Measurements from ENCODE around the gene ZNF280D. TPM values are rescaled to one million over a fixed set of nuclear protein-coding genes. Genes with fewer than 3 reads are reported as not detected.

ZNF280D gene
- polyA plus RNA-seq, 2 of the 4 experiments (the other 2 are of a cell fraction): 13.4 to 21.8 TPM

- no peak overlapping the region for H3K27ac ChIP-seq
- no peaks in the 10 kb centered on the region for H3K4me1 ChIP-seq
- H3K9me3 ChIP-seq: no peaks in the 10 kb centered on the region
- H3K4me2 ChIP-seq: no peak overlapping the region
- CTCF ChIA-PET: interaction anchor here (0.5 kb wide), 1 partner anchor 12 kb away, joined by 3 read pairs; no protein-coding TSS in a partner anchor
- no peak overlapping the region for H3K4me3 ChIP-seq
- POLR2A ChIA-PET: no interaction called here
- DNase-seq (ENCODE audit: low read depth in 1 of 2, low spot score in 1 of 2): no peak
- no peak for FAIRE-seq
- no peak for TF ChIP-seq JUN (IDR thresholded peaks at IDR 0.05)
- no peak for TF ChIP-seq HMGXB4 (CRISPR knock-in tag; IDR thresholded peaks at IDR 0.05; ENCODE audit: borderline replicate concordance)
- no peak for TF ChIP-seq MYC (IDR thresholded peaks at IDR 0.05; ENCODE audit: borderline replicate concordance, low read length)
- no peak for TF ChIP-seq CBX8 (IDR thresholded peaks at IDR 0.05)
- TF ChIP-seq CBX2 (IDR thresholded peaks at IDR 0.05; ENCODE audit: borderline replicate concordance, low read depth): no peak
- no peak for ATAC-seq
These were observed 26.9 kb upstream of the ZNF280D start for GRCh38 chr15:56760186-56760585.

GRCh38 chr15:56759450-56759845, 26.1 kb upstream of the ZNF280D start:
- no peak overlapping the region for H3K4me2 ChIP-seq
- no peak overlapping the region for H3K4me3 ChIP-seq
- FAIRE-seq (no peak), ATAC-seq (no peak), DNase-seq (ENCODE audit: low read depth in 1 of 2, low spot score in 1 of 2) (no peak)
- POLR2A ChIA-PET: interaction anchor here (0.7 to 1.7 kb wide), 3 partner anchors 90 to 159 kb away, joined by 3 to 7 read pairs (median 3); partner anchors contain the start of gene TCF12
- CTCF ChIA-PET: interaction anchor here (0.5 to 1.3 kb wide), 3 partner anchors 10 to 19 kb away, joined by 3 read pairs; no protein-coding TSS in a partner anchor
- no peak for TF ChIP-seq TP53 (CRISPR knock-in tag; IDR thresholded peaks at IDR 0.05)
- no peak for TF ChIP-seq RAD21 (conservative IDR thresholded peaks at IDR 0.05 in 1 of 2, IDR thresholded peaks at IDR 0.05 in 1 of 2)
- TF ChIP-seq TFCP2L1 (CRISPR knock-in tag; IDR thresholded peaks at IDR 0.05): no peak
- no peak for TF ChIP-seq KDM5A (IDR thresholded peaks at IDR 0.05)
- no peak for TF ChIP-seq HES2 (IDR thresholded peaks at IDR 0.05)
- no peak overlapping the region for H3K27ac ChIP-seq
- H3K9me3 ChIP-seq: no peaks in the 10 kb centered on the region
- 78% methylated on average over 4 of the region's 5 CpGs for WGBS (ENCODE audit: missing lambda C conversion rate)
- no peaks in the 10 kb centered on the region for H3K4me1 ChIP-seq

- Histone ChIP-seq H3K27ac (no peak overlapping the region), H3K9me3 (no peaks in the 10 kb centered on the region), H3K4me1 (no peaks in the 10 kb centered on the region), H3K4me3 (no peak overlapping the region), H3K4me2 (0 out of 3 replicates have a peak overlapping the region, but pooled peaks have one; percentile 1)
- POLR2A ChIA-PET: interaction anchor here (1.1 to 1.7 kb wide), 3 partner anchors 26 to 159 kb away, joined by 3 to 4 read pairs (median 3); partner anchors contain the start of genes TCF12 and ZNF280D
- TF ChIP-seq KDM1A (IDR thresholded peaks at IDR 0.05; ENCODE audit: low read depth) (no peak), FOSL2 (IDR thresholded peaks at IDR 0.05) (no peak), FOSL2 (CRISPR knock-in tag; IDR thresholded peaks at IDR 0.05) (peak; percentile 27; the same call in 1 of the 2 replicates), HOXB13 (CRISPR knock-in tag; IDR thresholded peaks at IDR 0.05; ENCODE audit: low read depth) (no peak)
- WGBS (ENCODE audit: missing lambda C conversion rate): 74% methylated on average over 2 of the region's 2 CpGs
- FAIRE-seq: no peak
- ATAC-seq: peak; percentile 49 to 68; a peak in 5 of 6 replicates
- CTCF ChIA-PET: interaction anchor here (1.3 kb wide), 2 partner anchors 9 to 19 kb away, joined by 3 read pairs; no protein-coding TSS in a partner anchor
- peak in 1 of 2 experiments; percentile 16 for DNase-seq (ENCODE audit: low read depth in 1 of 2, low spot score in 1 of 2)
These were observed 25.6 kb upstream of the ZNF280D start for GRCh38 chr15:56758770-56759449.

GRCh38 chr15:56757875-56758274, 24.6 kb upstream of the ZNF280D start:
- ChIA-PET CTCF (interaction anchor here (1.2 to 1.3 kb wide), 2 partner anchors 8 to 128 kb away, joined by 3 read pairs; no protein-coding TSS in a partner anchor), POLR2A (interaction anchor here (1.1 to 1.7 kb wide), 2 partner anchors 25 to 160 kb away, joined by 3 to 4 read pairs; partner anchors contain the start of genes TCF12 and ZNF280D)
- Histone ChIP-seq H3K4me2 (no peak overlapping the region), H3K9me3 (no peaks in the 10 kb centered on the region), H3K27ac (no peak overlapping the region), H3K4me3 (no peak overlapping the region), H3K4me1 (no peaks in the 10 kb centered on the region)
- DNase-seq (ENCODE audit: low read depth in 1 of 2, low spot score in 1 of 2): no peak
- TF ChIP-seq PHF8 (IDR thresholded peaks at IDR 0.05; ENCODE audit: borderline replicate concordance, low read depth) (no peak), BHLHE40 (IDR thresholded peaks at IDR 0.05; ENCODE audit: low read depth, low read length) (no peak)
- WGBS (ENCODE audit: missing lambda C conversion rate): 43% methylated on average over 3 of the region's 3 CpGs
- 0 out of 6 replicates have a peak, but pooled peaks of 1 of the 2 experiments have one; percentile 37 for ATAC-seq
- no peak for FAIRE-seq
